Superior temporal gyrus (tissue), 1 donor: ENCODE data around the gene THADA.

Experiments used
- DNase-seq: peaks from one replicate; pipeline ENCODE4 v3.0.0-alpha.2; 2016; ENCODE audit errors: extremely low spot score

The THADA gene

GRCh38 chr2:43224131-43224570 lies 371.7 kb downstream of the THADA start:
- DNase-seq: peak; percentile 67

GRCh38 chr2:43223521-43224001 lies 372.3 kb downstream of the THADA start:
- peak; percentile 43 for DNase-seq

- DNase-seq: no peak
These were observed 373.1 kb downstream of the THADA start for GRCh38 chr2:43222475-43223309.

GRCh38 chr2:43221763-43222474 lies 373.9 kb downstream of the THADA start:
- peak; percentile 94 for DNase-seq

- DNase-seq: peak; percentile 25
These were observed 374.6 kb downstream of the THADA start for GRCh38 chr2:43221124-43221762.

GRCh38 chr2:43220760-43221123 lies 375.1 kb downstream of the THADA start:
- DNase-seq: peak; percentile 46

- peak; percentile 73 for DNase-seq
These were observed 375.5 kb downstream of the THADA start for GRCh38 chr2:43220229-43220751.

GRCh38 chr2:43219383-43220228 lies 376.2 kb downstream of the THADA start:
- peak; percentile 75 for DNase-seq

GRCh38 chr2:43218702-43219382 lies 377.0 kb downstream of the THADA start:
- DNase-seq: no peak

GRCh38 chr2:43218155-43218701 lies 377.6 kb downstream of the THADA start:
- DNase-seq: peak; percentile 35

GRCh38 chr2:43217228-43218154 lies 378.3 kb downstream of the THADA start:
- DNase-seq: no peak

GRCh38 chr2:43216629-43217028 lies 379.2 kb downstream of the THADA start:
- DNase-seq: no peak

- no peak for DNase-seq
These were observed 380.1 kb downstream of the THADA start for GRCh38 chr2:43215673-43216255.

- DNase-seq: no peak
These were observed 381.6 kb downstream of the THADA start for GRCh38 chr2:43214253-43214652.

GRCh38 chr2:43212931-43213330 lies 382.9 kb downstream of the THADA start:
- DNase-seq: peak; percentile 34

GRCh38 chr2:43212216-43212835 lies 383.5 kb downstream of the THADA start:
- no peak for DNase-seq

- DNase-seq: no peak
These were observed 385.2 kb downstream of the THADA start for GRCh38 chr2:43210467-43211303.

- no peak for DNase-seq
These were observed 385.7 kb downstream of the THADA start for GRCh38 chr2:43210125-43210466.
